ENCODE data around the gene BTBD17. TPM values are rescaled to one million over a fixed set of nuclear protein-coding genes. Genes with fewer than 3 reads are reported as not detected.

BTBD17 gene
- total RNA-seq, 1 experiment from 2014 or later: not detected

DNA sequence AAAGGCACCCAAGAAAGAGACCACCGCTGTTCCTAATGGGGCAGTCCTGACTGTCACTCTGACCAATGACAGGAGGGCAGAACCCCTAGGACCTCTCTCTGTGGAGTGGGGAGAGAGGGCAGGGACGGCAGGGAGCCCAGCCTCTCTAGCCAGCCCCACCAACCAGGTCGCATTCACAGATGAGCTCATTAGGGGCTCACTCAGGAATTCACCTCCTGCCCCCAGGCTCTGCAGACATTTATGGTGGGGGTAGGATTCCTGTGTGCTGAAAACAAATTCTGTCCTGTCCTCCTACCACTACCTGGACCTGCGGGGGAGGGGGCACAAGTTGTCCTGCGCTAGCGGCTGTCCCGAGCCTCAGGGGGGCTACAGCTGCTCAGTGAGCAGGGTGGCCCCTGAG, 42.5 kb upstream of the BTBD17 start:
- POLR2A ChIA-PET: no interaction called here
- peaks cover 0 to 13% of the 10 kb centered on the region in 2 experiments; a peak in 1 of 4 replicates for H3K4me1 ChIP-seq (ENCODE audit: control insufficient read depth in 1 of 2, insufficient read depth in 2 of 2, low read length in 2 of 2)
- TF ChIP-seq, protein P1, sequence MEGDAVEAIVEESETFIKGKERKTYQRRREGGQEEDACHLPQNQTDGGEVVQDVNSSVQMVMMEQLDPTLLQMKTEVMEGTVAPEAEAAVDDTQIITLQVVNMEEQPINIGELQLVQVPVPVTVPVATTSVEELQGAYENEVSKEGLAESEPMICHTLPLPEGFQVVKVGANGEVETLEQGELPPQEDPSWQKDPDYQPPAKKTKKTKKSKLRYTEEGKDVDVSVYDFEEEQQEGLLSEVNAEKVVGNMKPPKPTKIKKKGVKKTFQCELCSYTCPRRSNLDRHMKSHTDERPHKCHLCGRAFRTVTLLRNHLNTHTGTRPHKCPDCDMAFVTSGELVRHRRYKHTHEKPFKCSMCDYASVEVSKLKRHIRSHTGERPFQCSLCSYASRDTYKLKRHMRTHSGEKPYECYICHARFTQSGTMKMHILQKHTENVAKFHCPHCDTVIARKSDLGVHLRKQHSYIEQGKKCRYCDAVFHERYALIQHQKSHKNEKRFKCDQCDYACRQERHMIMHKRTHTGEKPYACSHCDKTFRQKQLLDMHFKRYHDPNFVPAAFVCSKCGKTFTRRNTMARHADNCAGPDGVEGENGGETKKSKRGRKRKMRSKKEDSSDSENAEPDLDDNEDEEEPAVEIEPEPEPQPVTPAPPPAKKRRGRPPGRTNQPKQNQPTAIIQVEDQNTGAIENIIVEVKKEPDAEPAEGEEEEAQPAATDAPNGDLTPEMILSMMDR (IDR thresholded peaks at IDR 0.05 in 2 of 3, conservative IDR thresholded peaks at IDR 0.05 in 1 of 3; ENCODE audit: borderline replicate concordance in 1 of 3, insufficient read depth in 1 of 3, low read depth in 2 of 3, low read length in 2 of 3): no peak
- no peaks in the 10 kb centered on the region for H3K36me3 ChIP-seq (ENCODE audit: control insufficient read depth in 1 of 2, insufficient read depth in 2 of 2, low read length in 2 of 2)
- ATAC-seq: no peak
- no TSS peak for BruUV-seq (replicated peaks)
- no peak overlapping the region for H3K27ac ChIP-seq (ENCODE audit: low read depth, low read length)
- no peak overlapping the region for H3K4me3 ChIP-seq (replicated peaks in 1 of 2; ENCODE audit: low read depth in 1 of 2, low read length in 2 of 2)
- H2AFZ ChIP-seq (ENCODE audit: low read depth, low read length, poor library complexity, severe bottlenecking): no peak overlapping the region
- no peaks in the 10 kb centered on the region for H4K20me1 ChIP-seq (ENCODE audit: insufficient read depth)
- no peak for DNase-seq (ENCODE audit: low read depth, low spot score)
- H3K79me2 ChIP-seq (ENCODE audit: insufficient read depth, low read length): no peaks in the 10 kb centered on the region
- intact Hi-C loops (cut with micrococcal nuclease): no loop called here
- H3K4me2 ChIP-seq (ENCODE audit: low read length): no peak overlapping the region
- no peaks in the 10 kb centered on the region for H3K27me3 ChIP-seq (ENCODE audit: insufficient read depth, low read length)
- H3K9me3 ChIP-seq (ENCODE audit: control insufficient read depth in 1 of 2, insufficient read depth in 1 of 2, low read depth in 1 of 2, low read length in 2 of 2): no peaks in the 10 kb centered on the region
- CTCF ChIA-PET: interaction anchor here (1.1 to 2.5 kb wide), 2 partner anchors 13 to 24 kb away, joined by 3 to 7 read pairs; no protein-coding TSS in a partner anchor
- no peak overlapping the region for H3K9ac ChIP-seq (ENCODE audit: low read length)
- RAD21 ChIA-PET (ENCODE audit: low non-redundant PET in 1 of 2, low total read pairs in 2 of 2, uncharacterized antibody in 2 of 2, unreplicated experiment in 2 of 2): no interaction called here
- no peaks in the 10 kb centered on the region for H3K9me2 ChIP-seq (ENCODE audit: insufficient read depth)

DNA sequence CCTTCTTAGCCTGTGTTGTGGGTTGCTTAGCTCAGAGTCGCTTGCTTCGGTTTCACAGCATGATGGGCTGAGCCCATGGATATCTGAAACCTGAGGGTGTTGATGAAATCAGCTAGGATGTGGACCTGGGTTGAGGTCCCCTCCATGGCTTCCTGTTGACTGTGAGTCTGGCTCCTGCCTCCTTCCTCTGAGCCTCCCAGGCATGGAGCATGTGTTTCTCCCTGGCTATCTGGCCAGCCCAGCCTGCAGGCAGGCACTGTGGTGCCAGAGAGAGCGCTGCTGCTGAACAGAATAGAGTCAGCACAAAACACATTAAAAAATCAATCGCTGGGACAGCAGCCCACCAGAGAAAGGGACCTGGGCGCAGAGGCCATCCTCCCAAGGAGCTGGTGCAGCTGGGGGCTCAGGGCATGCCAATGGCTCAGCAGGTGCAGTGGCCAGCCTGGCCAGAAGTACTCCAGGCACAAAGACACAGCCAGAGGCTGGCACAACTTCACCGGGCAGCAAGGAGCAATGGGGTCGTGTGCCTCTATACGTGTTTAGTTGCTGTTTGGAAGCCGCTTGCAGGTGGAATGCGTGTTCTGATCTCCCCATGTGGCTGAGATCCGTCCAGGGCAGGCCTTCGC, 42.0 kb upstream of the BTBD17 start:
- Histone ChIP-seq H3K4me3 (replicated peaks in 1 of 2; ENCODE audit: low read depth in 1 of 2, low read length in 2 of 2) (no peak overlapping the region), H4K20me1 (ENCODE audit: insufficient read depth) (no peaks in the 10 kb centered on the region), H3K79me2 (ENCODE audit: insufficient read depth, low read length) (no peaks in the 10 kb centered on the region), H3K4me1 (ENCODE audit: control insufficient read depth in 1 of 2, insufficient read depth in 2 of 2, low read length in 2 of 2) (peaks cover 0 to 10% of the 10 kb centered on the region in 2 experiments; a peak in 1 of 4 replicates), H3K27ac (ENCODE audit: low read depth, low read length) (no peak overlapping the region), H3K9me2 (ENCODE audit: insufficient read depth) (no peaks in the 10 kb centered on the region), H2AFZ (ENCODE audit: low read depth, low read length, poor library complexity, severe bottlenecking) (no peak overlapping the region), H3K36me3 (ENCODE audit: control insufficient read depth in 1 of 2, insufficient read depth in 2 of 2, low read length in 2 of 2) (no peaks in the 10 kb centered on the region), H3K9me3 (ENCODE audit: control insufficient read depth in 1 of 2, insufficient read depth in 1 of 2, low read depth in 1 of 2, low read length in 2 of 2) (no peaks in the 10 kb centered on the region), H3K4me2 (ENCODE audit: low read length) (no peak overlapping the region), H3K9ac (ENCODE audit: low read length) (no peak overlapping the region), H3K27me3 (ENCODE audit: insufficient read depth, low read length) (no peaks in the 10 kb centered on the region)
- RAD21 ChIA-PET (ENCODE audit: low non-redundant PET in 1 of 2, low total read pairs in 2 of 2, uncharacterized antibody in 2 of 2, unreplicated experiment in 2 of 2): no interaction called here
- no peak for DNase-seq (ENCODE audit: low read depth, low spot score)
- POLR2A ChIA-PET: no interaction called here
- no peak for ATAC-seq
- no TSS peak for BruUV-seq (replicated peaks)
- intact Hi-C loops (cut with micrococcal nuclease): no loop called here
- CTCF ChIA-PET: no interaction called here
- TF ChIP-seq YY1 (IDR thresholded peaks at IDR 0.05; ENCODE audit: extremely low read depth, insufficient replicate concordance, low read depth, low read length): no peak
- no peak for TF ChIP-seq EGR1 (IDR thresholded peaks at IDR 0.05; ENCODE audit: low read depth)
- no peak for TF ChIP-seq CEBPB (IDR thresholded peaks at IDR 0.05; ENCODE audit: low read depth)
- TF ChIP-seq EZH2 (IDR thresholded peaks at IDR 0.05): no peak
- TF ChIP-seq SRF (IDR thresholded peaks at IDR 0.05; ENCODE audit: low read depth): no peak
- TF ChIP-seq, protein P2, sequence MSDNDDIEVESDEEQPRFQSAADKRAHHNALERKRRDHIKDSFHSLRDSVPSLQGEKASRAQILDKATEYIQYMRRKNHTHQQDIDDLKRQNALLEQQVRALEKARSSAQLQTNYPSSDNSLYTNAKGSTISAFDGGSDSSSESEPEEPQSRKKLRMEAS (IDR thresholded peaks at IDR 0.05): no peak
- no peak for TF ChIP-seq SP1 (IDR thresholded peaks at IDR 0.05; ENCODE audit: low read depth)
- TF ChIP-seq POLR2A (IDR thresholded peaks at IDR 0.05; ENCODE audit: borderline replicate concordance, extremely low read depth, insufficient read depth, insufficient read length): no peak
- no peak for TF ChIP-seq ZFX (IDR thresholded peaks at IDR 0.05)
- TF ChIP-seq, protein P1 (IDR thresholded peaks at IDR 0.05 in 2 of 3, conservative IDR thresholded peaks at IDR 0.05 in 1 of 3; ENCODE audit: borderline replicate concordance in 1 of 3, insufficient read depth in 1 of 3, low read depth in 2 of 3, low read length in 2 of 3): no peak
- TF ChIP-seq, protein P3, sequence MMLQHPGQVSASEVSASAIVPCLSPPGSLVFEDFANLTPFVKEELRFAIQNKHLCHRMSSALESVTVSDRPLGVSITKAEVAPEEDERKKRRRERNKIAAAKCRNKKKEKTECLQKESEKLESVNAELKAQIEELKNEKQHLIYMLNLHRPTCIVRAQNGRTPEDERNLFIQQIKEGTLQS (IDR thresholded peaks at IDR 0.05): no peak
- TF ChIP-seq FOSL1 (IDR thresholded peaks at IDR 0.05; ENCODE audit: low read depth): no peak

Measured in HCT116 (cell line).